Nephron progenitor cell (in vitro differentiated cells): ENCODE results near the gene COL1A2.

Experiments
- DNase-seq: peaks from one replicate; pipeline ENCODE4 v3.0.0; 2021
- H3K27ac Mint-ChIP-seq: 2 replicates; pipeline ENCODE4 v1.8.0; 2021; ENCODE audit warnings: mild to moderate bottlenecking, moderate library complexity, mixed read lengths
- H3K27me3 Mint-ChIP-seq: 2 replicates; pipeline ENCODE4 v1.8.0; 2021; ENCODE audit warnings: mild to moderate bottlenecking, low read depth, mixed read lengths; ENCODE audit not compliant: poor library complexity
- H3K36me3 Mint-ChIP-seq: 2 replicates; pipeline ENCODE4 v1.8.0; 2021; ENCODE audit warnings: low read depth, mixed read lengths
- H3K4me1 Mint-ChIP-seq: 2 replicates; pipeline ENCODE4 v1.8.0; 2021; ENCODE audit warnings: mixed read lengths
- H3K4me3 Mint-ChIP-seq: 2 replicates; pipeline ENCODE4 v1.8.0; 2021; ENCODE audit warnings: mild to moderate bottlenecking, moderate library complexity, mixed read lengths
- H3K9me3 Mint-ChIP-seq: 2 replicates; pipeline ENCODE4 v1.8.0; 2021; ENCODE audit warnings: mild to moderate bottlenecking, moderate library complexity, mixed read lengths
- TF ChIP-seq, protein P1 (sequence below): fragments of 200-600 bp; sonication (generic); IDR thresholded peaks from 2 replicates; pipeline ENCODE4 v1.5.0; 2021; ENCODE audit warnings: antibody characterized with exemption

Gene COL1A2

GRCh38 chr7:94425546-94425945, 30.9 kb downstream of the COL1A2 start:
- H3K4me3 Mint-ChIP-seq, result no peak overlapping the region
- H3K9me3 Mint-ChIP-seq, result no peaks in the 10 kb centered on the region
- H3K36me3 Mint-ChIP-seq, result peaks cover 91% of the 10 kb centered on the region
- no peaks in the 10 kb centered on the region for H3K4me1 Mint-ChIP-seq
- H3K27ac Mint-ChIP-seq, result no peak overlapping the region
- H3K27me3 Mint-ChIP-seq, result no peaks in the 10 kb centered on the region
- no peak for DNase-seq
- TF ChIP-seq, protein P1, sequence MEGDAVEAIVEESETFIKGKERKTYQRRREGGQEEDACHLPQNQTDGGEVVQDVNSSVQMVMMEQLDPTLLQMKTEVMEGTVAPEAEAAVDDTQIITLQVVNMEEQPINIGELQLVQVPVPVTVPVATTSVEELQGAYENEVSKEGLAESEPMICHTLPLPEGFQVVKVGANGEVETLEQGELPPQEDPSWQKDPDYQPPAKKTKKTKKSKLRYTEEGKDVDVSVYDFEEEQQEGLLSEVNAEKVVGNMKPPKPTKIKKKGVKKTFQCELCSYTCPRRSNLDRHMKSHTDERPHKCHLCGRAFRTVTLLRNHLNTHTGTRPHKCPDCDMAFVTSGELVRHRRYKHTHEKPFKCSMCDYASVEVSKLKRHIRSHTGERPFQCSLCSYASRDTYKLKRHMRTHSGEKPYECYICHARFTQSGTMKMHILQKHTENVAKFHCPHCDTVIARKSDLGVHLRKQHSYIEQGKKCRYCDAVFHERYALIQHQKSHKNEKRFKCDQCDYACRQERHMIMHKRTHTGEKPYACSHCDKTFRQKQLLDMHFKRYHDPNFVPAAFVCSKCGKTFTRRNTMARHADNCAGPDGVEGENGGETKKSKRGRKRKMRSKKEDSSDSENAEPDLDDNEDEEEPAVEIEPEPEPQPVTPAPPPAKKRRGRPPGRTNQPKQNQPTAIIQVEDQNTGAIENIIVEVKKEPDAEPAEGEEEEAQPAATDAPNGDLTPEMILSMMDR, result no peak

- Mint-ChIP-seq H3K27ac (no peak overlapping the region), H3K9me3 (no peaks in the 10 kb centered on the region), H3K36me3 (peaks cover 82% of the 10 kb centered on the region), H3K27me3 (no peaks in the 10 kb centered on the region), H3K4me3 (no peak overlapping the region), H3K4me1 (no peaks in the 10 kb centered on the region)
- DNase-seq, result no peak
- TF ChIP-seq, protein P1, result no peak
Measured at GRCh38 chr7:94426980-94427875, 32.5 kb downstream of the COL1A2 start.

- Mint-ChIP-seq H3K4me1 (peaks cover 4% of the 10 kb centered on the region), H3K36me3 (peaks cover 65% of the 10 kb centered on the region), H3K4me3 (no peak overlapping the region), H3K9me3 (no peaks in the 10 kb centered on the region), H3K27me3 (no peaks in the 10 kb centered on the region), H3K27ac (peak overlapping the region; percentile 6)
- DNase-seq, result no peak
- TF ChIP-seq, protein P1, result no peak
Measured at GRCh38 chr7:94429153-94429552, 34.5 kb downstream of the COL1A2 start.

DNA sequence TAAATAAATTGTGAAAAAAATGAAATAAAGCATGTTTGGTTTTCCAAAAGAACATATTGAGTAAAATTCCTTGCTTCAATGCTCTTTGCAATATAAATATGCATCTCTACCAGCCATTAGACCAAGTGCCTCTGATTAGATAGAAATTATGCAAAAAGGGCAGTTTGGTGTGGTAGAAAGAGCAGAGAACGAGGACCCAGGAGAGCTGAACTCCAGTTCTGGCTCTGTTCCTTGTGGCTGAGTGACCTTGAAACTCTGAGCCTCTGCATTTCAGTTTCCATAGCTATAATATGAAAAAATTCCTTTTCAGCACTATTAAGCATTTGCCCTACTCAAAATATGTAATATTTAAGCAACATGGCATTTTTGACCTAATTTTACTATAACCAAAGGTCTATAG, 36.5 kb downstream of the COL1A2 start:
- H3K27me3 Mint-ChIP-seq, result no peaks in the 10 kb centered on the region
- DNase-seq, result no peak
- TF ChIP-seq, protein P1, result no peak
- peaks cover 6% of the 10 kb centered on the region for H3K4me1 Mint-ChIP-seq
- H3K27ac Mint-ChIP-seq, result no peak overlapping the region
- peaks cover 45% of the 10 kb centered on the region for H3K36me3 Mint-ChIP-seq
- H3K4me3 Mint-ChIP-seq, result no peak overlapping the region
- no peaks in the 10 kb centered on the region for H3K9me3 Mint-ChIP-seq

- H3K4me3 Mint-ChIP-seq, result no peak overlapping the region
- peaks cover 12% of the 10 kb centered on the region for H3K4me1 Mint-ChIP-seq
- no peaks in the 10 kb centered on the region for H3K9me3 Mint-ChIP-seq
- TF ChIP-seq, protein P1, result no peak
- no peaks in the 10 kb centered on the region for H3K27me3 Mint-ChIP-seq
- H3K27ac Mint-ChIP-seq, result no peak overlapping the region
- H3K36me3 Mint-ChIP-seq, result peaks cover 39% of the 10 kb centered on the region
- DNase-seq, result no peak
Measured at GRCh38 chr7:94431619-94432280, 37.1 kb downstream of the COL1A2 start.
